GM21825 (cell line): ENCODE data around the gene LRRC8E.
"Not testable (repeated sequence)": the region's sequence is repeated elsewhere in the genome, so short reads cannot be mapped to it uniquely, and the experiment has no call there.

ENCODE experiments used
- ATAC-seq: cut with Tn5 transposase; IDR thresholded peaks from one replicate; pipeline ENCODE4 v1.9.1; 2021; ENCODE audit warnings: mild to moderate bottlenecking, moderate library complexity; ENCODE audit not compliant: unreplicated experiment

LRRC8E gene

DNA sequence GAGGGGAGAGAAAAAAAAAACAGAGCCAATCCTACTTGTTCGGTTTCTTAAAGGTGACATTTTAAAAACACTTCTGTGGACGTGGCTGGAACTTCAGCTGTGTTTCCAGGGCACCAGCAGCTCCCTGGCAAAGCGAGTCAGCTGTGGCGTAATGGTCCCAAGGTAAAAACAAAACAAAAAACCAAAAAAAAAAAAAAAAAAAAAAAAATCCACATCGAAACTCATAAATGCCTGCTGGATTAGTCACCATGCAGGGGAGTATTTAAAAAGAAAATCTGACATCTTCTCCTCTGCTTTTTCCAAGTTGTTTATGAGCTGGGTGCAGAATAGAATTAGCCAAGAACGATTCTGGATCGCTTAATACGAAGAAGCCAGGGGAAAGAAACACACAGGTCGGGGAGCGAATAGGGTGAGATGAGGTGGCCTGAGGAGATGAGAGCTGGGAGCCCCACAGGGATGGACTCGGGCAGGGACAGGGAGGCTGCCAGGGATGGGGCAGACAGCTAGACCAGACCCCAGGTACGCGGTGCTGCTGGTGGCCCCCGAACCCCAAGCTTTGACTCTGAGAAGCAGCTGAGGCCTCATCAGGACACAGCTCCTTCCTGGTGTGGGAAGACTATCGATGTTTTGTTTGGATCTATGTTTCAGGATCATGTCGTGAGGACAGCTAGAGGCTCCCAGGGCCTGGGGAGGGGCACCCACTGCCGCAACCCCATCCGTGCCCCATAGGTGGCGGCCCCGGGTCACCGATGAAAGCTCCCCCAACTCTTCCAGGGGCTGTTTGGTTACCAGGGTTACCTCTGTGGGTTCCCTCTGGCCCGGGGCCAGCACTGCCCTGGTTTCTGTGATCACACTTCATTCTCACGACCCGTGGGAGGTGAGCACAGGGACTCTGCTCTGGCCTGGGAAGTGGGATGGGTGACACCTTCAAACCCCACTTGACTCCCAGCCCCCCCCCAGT is 40.7 kb downstream of the LRRC8E start:
- no peak for ATAC-seq

GRCh38 chr19:7930030-7930429 is 41.7 kb downstream of the LRRC8E start:
- ATAC-seq: not testable (repeated sequence)

- no peak for ATAC-seq
Observed at GRCh38 chr19:7930765-7931164, 42.5 kb downstream of the LRRC8E start.

DNA sequence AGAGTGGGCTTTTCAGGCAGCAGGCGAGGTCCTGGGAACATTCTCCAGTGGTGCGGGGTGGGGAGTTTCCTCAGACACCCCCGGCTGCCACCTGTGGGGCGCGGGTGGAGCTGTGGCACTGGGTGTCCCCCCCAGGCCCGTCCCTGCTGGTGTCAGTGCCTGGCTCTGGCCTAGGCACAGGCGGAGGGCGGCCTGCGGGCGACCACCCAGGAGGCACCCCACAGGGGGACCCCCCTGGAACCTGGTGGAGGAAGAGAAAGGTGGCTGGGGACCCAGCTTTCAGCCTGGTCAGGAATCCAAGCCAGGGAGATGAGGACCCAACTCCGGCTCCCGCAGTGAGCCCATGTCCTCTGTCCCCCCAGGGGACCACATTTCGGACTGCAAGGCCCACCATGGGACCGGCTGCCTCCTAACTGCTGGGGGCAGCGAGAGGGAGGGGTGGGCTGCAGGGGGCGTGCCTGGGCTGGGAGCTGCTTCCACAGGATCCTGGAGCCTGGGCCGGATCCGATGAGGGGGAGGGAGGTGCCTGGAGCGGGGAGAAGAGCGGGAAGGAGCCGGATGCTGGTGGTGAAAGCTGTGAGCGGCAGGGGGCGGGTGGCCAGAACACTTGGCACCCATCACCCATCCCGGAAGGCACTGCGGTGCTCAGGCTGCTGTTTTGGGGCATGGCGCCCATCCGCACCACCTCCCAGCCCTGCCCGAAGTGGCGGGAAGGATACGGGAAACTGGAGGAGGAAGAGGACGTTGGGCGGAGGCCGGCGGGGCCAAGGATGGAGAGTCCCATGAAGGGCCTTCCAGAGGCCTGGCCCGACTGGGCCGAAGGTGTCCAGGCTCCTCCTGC is 43.1 kb downstream of the LRRC8E start:
- ATAC-seq: no peak

DNA sequence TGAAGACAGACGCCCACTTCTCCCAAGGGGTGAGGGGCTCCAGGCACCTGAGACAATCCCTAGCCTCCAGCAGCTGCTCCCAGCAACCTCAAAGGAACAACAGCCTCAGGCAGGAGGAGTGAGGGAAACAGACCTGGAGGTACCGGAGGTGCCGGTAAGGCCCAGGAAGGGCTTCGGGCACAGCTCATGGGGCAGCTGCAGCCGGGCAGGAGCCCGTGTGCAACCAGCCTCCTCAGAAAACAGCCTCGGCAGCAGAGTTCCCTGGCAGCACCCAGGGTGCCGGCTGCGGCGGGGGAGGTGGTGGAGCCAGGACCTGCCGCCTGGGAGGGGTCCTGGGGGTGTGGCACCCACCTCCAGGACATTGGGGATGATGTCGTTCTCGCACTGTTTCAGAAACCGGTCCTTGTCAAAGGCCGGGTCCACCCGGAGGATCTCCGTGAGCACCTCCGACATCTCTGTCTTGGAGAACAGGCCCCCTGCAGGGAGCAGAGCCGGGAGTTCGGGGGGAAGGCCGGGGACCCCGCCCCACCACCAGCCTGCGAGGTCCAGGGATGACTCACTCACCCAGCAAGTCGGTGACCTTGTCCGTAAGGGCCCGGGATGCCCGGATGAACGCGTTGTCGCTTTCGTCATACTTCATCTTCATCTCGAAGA is 44.1 kb downstream of the LRRC8E start:
- ATAC-seq: no peak

DNA sequence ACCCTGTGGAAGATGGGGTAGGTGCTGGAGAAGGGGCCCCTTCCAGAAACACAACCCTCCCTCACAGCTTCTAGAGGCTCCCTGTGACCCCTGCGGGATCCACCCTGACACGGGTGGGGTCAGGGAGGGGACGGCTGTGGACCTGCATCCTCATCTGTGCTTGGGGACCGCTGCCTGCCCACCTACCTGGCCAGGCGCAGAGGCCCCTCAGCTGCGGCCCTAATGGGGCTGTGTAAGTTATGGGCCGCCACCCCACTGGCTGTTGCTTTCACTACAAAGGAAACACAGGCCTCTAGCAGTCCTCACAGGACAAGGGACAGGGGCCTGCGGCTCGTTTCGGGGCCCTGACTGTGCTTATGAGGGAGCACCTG is 44.6 kb downstream of the LRRC8E start:
- ATAC-seq: no peak

DNA sequence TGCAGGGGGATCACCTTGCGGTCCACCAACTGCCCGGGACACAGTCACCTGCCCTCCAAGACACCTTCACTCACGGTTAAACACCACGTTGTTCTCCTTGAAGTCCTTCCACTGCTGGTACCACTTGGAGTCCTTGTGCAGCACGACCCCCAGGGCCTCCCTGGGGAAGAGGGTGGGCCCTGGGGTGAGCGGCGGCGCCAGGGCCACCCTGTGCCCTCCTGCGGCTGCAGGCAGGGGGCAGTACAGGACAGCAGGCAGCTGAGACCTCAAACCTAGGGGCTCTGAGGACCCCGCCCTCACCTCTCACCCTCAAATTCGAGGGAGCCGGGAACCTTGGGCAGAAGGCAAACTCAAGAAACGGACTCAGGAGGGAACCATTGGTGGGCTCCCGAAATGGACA is 45.1 kb downstream of the LRRC8E start:
- ATAC-seq: no peak

GRCh38 chr19:7933828-7934725 is 45.8 kb downstream of the LRRC8E start:
- ATAC-seq: no peak

DNA sequence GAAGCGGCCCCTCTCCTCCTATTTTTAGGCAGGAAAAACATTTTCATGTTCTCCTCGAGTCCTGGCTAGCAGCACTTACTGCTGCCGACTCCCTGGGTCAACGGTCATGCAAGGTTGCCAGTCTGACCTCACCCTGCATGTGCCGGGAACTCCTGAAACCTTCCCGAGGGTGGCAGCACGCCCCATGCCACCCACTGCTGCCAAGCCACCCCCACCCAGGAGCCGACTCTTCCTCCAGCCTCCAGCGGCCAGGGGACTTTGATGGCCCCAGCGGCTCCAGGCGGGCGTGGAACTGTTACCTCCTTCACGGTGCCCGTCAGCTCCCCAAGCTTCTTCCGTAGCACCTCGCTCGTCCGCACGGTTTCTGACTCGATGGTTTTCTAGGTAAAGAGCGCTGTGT is 46.5 kb downstream of the LRRC8E start:
- no peak for ATAC-seq

DNA sequence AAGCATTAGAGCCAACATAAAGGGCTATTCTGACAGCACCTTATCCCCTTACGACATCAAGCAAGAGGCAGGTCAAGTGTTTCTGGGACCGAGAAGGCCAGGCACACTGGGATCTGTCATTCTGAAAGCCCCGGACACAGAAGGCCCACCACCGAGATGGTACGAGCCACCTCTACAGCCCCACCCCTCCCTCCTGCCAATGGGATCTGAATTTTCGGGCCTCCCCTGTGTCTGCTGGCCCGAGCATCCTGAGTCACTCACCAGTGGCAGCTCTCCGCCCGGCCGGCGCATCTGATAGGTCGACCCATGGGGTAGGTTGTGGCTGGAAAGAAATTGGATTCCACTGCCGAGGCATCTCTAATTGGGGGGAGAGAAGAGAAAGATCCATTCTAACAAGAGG is 52.5 kb downstream of the LRRC8E start:
- ATAC-seq: no peak

- no peak for ATAC-seq
Observed at GRCh38 chr19:7941895-7942596, 53.7 kb downstream of the LRRC8E start.

DNA sequence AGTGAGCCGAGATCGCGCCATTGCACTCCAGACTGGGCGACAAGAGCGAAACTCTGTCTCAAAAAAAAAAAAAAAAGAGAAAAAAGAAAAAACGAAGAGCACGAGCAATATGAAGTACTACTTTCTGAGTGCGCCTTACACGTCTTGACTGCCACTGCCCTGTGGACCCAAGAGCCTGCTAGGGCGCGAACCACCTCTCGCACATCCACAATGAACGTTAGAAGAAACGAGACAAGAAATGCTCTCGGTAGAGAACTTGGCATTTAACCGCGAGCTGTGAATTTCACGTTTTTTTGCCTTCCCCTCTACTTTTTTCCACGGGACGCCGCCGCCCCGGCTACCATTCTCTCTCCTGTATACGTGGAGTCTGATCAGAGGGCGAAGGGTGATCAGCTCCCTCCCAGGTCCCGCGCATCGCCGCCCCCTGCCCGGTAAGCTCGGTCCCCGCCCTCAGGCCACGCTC is 54.7 kb downstream of the LRRC8E start:
- ATAC-seq: no peak

GRCh38 chr19:7943444-7944176 is 55.3 kb downstream of the LRRC8E start, which contains the start of gene TIMM44:
Gene TIMM44 (minus strand): TSS chr19:7943666. CDS start chr19:7943651, 15 bp downstream.
- ATAC-seq: peak; percentile 88

GRCh38 chr19:7944177-7944761 is 56.0 kb downstream of the LRRC8E start:
- ATAC-seq: peak; percentile 34

DNA sequence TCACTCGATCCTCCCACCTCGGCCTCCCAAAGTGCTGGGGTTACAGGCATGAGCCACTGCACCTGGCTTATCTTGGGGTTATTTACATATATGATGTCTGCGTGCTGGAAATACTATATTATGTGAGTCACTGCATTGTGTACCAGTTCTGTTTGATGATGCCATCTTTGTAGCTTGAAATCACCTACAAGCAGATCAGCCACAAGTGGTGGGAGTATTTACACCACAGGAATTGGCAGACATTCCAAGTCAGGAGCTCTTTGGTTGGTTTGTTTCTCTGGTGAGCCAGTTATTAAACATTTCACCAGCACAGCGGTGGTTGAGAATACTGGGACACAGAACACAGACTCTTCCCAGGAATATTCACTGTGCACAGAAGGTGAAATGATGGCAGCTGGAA is 59.6 kb downstream of the LRRC8E start:
- no peak for ATAC-seq
